Fibroblast of lung (primary cell): ENCODE measurements around the gene TFB2M. TPM values are rescaled to one million over a fixed set of nuclear protein-coding genes. Genes with fewer than 3 reads are reported as not detected.

Source experiments
- DNase-seq, 2 donors: peaks; one replicate each; pipeline versions ENCODE4 v3.0.0 to v3.0.0-alpha.2; 2010; ENCODE audit warnings: low read depth in 2 of 2
- H2AFZ ChIP-seq: 2 replicates; pipeline ENCODE4 v1.5.1; 2012; ENCODE audit warnings: low read length, control low read depth, inconsistent platforms
- H3K27ac ChIP-seq: 2 replicates; pipeline ENCODE4 v1.5.1; 2011; ENCODE audit warnings: low read length, control low read depth; ENCODE audit not compliant: insufficient read depth
- H3K27me3 ChIP-seq: 2 replicates; pipeline ENCODE4 v1.5.1; 2011; ENCODE audit warnings: mild to moderate bottlenecking, low read length; ENCODE audit not compliant: control insufficient read depth, insufficient read depth
- H3K36me3 ChIP-seq: 2 replicates; pipeline ENCODE4 v1.5.1; 2011; ENCODE audit warnings: low read length; ENCODE audit not compliant: control insufficient read depth, insufficient read depth
- H3K4me1 ChIP-seq: 2 replicates; pipeline ENCODE4 v1.5.1; 2011; ENCODE audit warnings: low read length; ENCODE audit not compliant: control insufficient read depth, insufficient read depth; ENCODE audit errors: extremely low read depth
- H3K4me2 ChIP-seq: 2 replicates; pipeline ENCODE4 v1.5.1; 2011; ENCODE audit warnings: low read length, control low read depth; ENCODE audit not compliant: insufficient read depth; ENCODE audit errors: extremely low read depth
- H3K4me3 ChIP-seq, 4 experiments: fragments of 200-600 bp in 1 of 4; sonication (generic) in 1 of 4; replicated peaks in 1 of 4; 2 replicates each; pipeline ENCODE4 v1.5.1; 2011 to 2016; ENCODE audit warnings: low read length in 4 of 4, low read depth in 3 of 4, mild to moderate bottlenecking in 3 of 4, control low read depth in 2 of 4, inconsistent platforms in 1 of 4, mixed read lengths in 1 of 4; ENCODE audit not compliant: insufficient read depth in 1 of 4; ENCODE audit errors: control extremely low read depth in 1 of 4
- H3K79me2 ChIP-seq: 2 replicates; pipeline ENCODE4 v1.5.1; 2012; ENCODE audit warnings: mild to moderate bottlenecking, low read length, inconsistent platforms; ENCODE audit not compliant: control insufficient read depth, insufficient read depth
- H3K9ac ChIP-seq: 2 replicates; pipeline ENCODE4 v1.5.1; 2011; ENCODE audit warnings: mild to moderate bottlenecking, low read length, control low read depth; ENCODE audit not compliant: insufficient read depth
- H3K9me3 ChIP-seq: 2 replicates; pipeline ENCODE4 v1.5.1; 2012; ENCODE audit warnings: low read depth, low read length; ENCODE audit not compliant: control insufficient read depth, insufficient read depth
- H4K20me1 ChIP-seq: 2 replicates; pipeline ENCODE4 v1.5.1; 2011; ENCODE audit warnings: low read length; ENCODE audit not compliant: control insufficient read depth, insufficient read depth; ENCODE audit errors: extremely low read depth
- CTCF ChIP-seq, 2 donors: IDR thresholded peaks in 1 of 2; conservative IDR thresholded peaks in 1 of 2; 1 replicate in 1 of 2; 2 replicates in 1 of 2; pipeline ENCODE4 v1.5.1; 2011 to 2012; ENCODE audit warnings: low read length in 2 of 2, control low read depth in 1 of 2, inconsistent platforms in 1 of 2, low read depth in 1 of 2, mild to moderate bottlenecking in 1 of 2
- EZH2 ChIP-seq: IDR thresholded peaks from 2 replicates; pipeline ENCODE4 v1.5.1; 2012; ENCODE audit warnings: low read length, control low read depth, mild to moderate bottlenecking; ENCODE audit errors: missing control alignments
- polyA plus RNA-seq, 2 donors: library from polyadenylated mRNA; depleted of rRNA in 1 of 2; stranded (reverse) in 1 of 2; unstranded in 1 of 2; fragments of >200 nt; gene quantifications; 2 replicates each; pipeline ENCODE4 v1.2.1, GENCODE V29; 2011 to 2012; ENCODE audit warnings: missing spikeins in 1 of 2
- total RNA-seq: library from RNA; depleted of rRNA; stranded (reverse); fragments of >200 nt; gene quantifications from 2 replicates; pipeline ENCODE4 v1.2.1, GENCODE V29; 2014

TFB2M gene
- total and polyA plus RNA-seq, 2 donors (not counting 1 experiment from before 2014, with no cell fraction given): 15.9 to 20.1 TPM

- TF ChIP-seq CTCF (conservative IDR thresholded peaks at IDR 0.05 in 1 of 2, IDR thresholded peaks at IDR 0.05 in 1 of 2; ENCODE audit: low read depth in 1 of 2, low read length in 2 of 2) (no peak), EZH2 (no peak)
- Histone ChIP-seq H3K27ac (no peak overlapping the region), H3K4me1 (no peaks in the 10 kb centered on the region), H4K20me1 (no peaks in the 10 kb centered on the region), H3K27me3 (no peaks in the 10 kb centered on the region), H2AFZ (no peak overlapping the region), H3K4me2 (no peak overlapping the region), H3K79me2 (peaks cover 4% of the 10 kb centered on the region), H3K36me3 (no peaks in the 10 kb centered on the region), H3K9ac (no peak overlapping the region), H3K9me3 (no peaks in the 10 kb centered on the region), H3K4me3 (no peak overlapping the region)
- DNase-seq: no peak
These were observed 55.7 kb downstream of the TFB2M start for GRCh38 chr1:246510147-246511030.

GRCh38 chr1:246508897-246509688 lies 57.0 kb downstream of the TFB2M start:
- Histone ChIP-seq H3K4me3 (no peak overlapping the region), H3K9ac (no peak overlapping the region), H3K4me2 (no peak overlapping the region), H3K36me3 (no peaks in the 10 kb centered on the region), H3K27ac (no peak overlapping the region), H2AFZ (no peak overlapping the region), H3K79me2 (peaks cover 9% of the 10 kb centered on the region), H4K20me1 (no peaks in the 10 kb centered on the region), H3K4me1 (no peaks in the 10 kb centered on the region), H3K27me3 (no peaks in the 10 kb centered on the region), H3K9me3 (no peaks in the 10 kb centered on the region)
- no peak for TF ChIP-seq CTCF (conservative IDR thresholded peaks at IDR 0.05 in 1 of 2, IDR thresholded peaks at IDR 0.05 in 1 of 2; ENCODE audit: low read depth in 1 of 2, low read length in 2 of 2)
- no peak for TF ChIP-seq EZH2
- no peak for DNase-seq
